CD4-positive, alpha-beta T cell treated with Interleukin-17A for 1 hour (primary cell): ENCODE measurements around the gene EN2.
A peak's percentile ranks its signal among the peaks of the same experiment; 100 is the strongest.

ENCODE experiments used
- DNase-seq: peaks from one replicate; pipeline ENCODE4 v3.0.0-alpha.2; 2020

The EN2 gene

DNA sequence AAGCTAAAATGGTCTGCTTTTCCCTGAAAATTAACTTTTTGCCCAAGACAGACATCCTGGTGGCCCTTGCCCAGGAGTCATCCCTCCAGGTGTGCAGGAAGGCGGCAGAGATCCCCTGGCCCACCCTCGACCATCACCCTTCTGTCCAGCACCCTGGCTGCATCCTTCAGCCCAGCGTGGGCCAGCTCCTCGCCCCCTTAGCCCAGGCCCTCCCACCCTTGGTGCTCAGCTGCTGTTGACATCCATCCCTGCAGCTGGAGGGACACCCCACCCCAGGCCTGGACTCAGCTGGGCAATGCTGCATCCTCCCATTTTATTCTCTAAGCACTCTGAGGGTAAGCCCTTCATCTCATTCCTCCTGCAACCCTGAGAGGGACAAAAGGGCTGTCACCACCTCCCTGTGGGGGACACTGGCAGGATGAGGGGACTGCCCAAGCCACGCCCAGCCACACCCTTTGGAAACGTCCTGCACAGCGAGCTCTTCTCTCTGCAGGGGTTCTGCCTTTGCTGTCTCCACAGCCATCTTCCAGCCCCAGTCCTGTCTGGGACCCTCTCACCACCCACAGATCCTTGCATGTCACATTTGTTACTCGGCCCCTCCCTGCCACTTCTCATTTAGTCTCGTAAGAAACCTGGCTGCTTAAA, 30.7 kb downstream of the EN2 start:
- no peak for DNase-seq

DNA sequence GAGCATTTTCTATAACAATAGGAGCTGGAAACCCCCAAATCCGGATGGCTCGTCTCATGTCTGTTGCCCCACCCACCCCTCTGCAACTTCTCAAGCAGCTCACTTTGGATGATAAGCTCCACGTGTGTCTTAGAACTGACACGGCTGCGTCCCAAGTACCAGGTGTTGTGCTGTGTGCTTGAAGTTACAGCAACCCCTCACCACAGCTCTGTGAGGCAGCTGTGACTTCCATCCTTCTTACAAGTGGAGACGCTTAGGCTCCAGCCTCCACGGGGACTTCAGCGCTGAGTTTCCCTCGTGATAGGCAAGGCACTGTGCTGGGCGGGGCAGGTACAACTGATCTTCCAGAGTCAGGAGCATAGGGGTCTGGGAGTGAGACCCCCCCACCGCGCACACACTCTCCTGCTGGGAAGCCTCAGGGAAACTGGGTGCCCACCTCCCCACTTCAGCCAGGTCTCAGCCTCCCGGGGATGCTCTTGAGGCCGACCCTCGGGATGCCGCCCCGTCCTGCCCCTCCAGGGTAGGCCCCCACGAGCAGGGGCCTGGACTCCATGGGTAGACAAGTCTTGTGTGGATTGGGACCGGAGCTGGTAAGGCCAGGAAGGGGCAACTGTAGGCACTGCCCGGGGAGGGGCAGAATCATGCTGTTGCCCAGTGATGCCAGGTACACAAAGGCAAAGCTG, 31.4 kb downstream of the EN2 start:
- DNase-seq: no peak

- DNase-seq: no peak
These were observed 32.1 kb downstream of the EN2 start for GRCh38 chr7:155489862-155490696.

DNA sequence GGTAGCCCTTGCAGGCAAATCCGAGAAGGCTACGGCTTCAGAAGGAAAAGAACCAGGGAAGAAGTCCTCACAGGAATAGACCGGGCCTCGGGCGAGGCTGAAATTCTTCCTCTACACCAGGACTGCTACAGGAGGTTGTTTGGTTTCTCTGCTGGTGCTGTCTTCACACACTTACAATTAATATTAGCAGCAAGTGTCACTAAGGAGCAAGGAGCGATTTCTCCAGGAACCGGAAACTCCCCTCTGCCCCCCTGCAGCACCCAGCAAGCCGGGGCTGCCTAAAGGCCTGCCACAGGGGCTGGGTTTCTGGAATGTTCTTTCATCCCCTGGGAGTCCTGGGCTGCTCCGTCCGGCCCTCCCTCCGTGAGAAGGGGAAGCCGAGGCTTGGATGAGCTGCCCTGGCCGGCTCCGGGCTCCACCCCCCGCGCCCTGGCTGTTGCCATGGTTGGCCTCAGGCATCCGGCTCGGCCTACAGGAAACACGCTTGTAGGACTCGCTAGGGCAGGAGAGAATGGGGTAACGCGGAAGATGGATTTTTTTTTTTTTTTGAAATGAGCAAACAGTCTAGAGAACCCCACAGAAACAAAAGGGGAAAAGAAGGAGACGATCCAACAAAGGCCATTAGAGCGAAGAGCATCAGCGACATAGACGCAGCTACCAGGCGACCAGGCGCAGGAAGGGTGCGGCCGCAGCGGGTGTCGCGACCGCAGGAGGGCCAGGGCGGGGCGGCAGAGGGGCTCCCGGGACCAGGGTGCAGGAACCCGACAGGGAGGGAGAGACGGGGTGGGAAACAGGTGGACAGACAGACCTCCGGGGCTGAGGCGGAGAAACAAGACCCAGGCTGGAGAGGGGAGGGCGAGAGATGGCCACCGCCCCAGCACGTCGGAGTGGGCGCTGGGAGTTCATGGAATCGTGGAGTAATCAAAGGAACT, 33.0 kb downstream of the EN2 start:
- DNase-seq: peak; percentile 35

- DNase-seq: no peak
These were observed 33.9 kb downstream of the EN2 start for GRCh38 chr7:155491812-155492211.

GRCh38 chr7:155493744-155494538, 36.0 kb downstream of the EN2 start:
- no peak for DNase-seq

- DNase-seq: no peak
These were observed 36.6 kb downstream of the EN2 start for GRCh38 chr7:155494551-155494950.

DNA sequence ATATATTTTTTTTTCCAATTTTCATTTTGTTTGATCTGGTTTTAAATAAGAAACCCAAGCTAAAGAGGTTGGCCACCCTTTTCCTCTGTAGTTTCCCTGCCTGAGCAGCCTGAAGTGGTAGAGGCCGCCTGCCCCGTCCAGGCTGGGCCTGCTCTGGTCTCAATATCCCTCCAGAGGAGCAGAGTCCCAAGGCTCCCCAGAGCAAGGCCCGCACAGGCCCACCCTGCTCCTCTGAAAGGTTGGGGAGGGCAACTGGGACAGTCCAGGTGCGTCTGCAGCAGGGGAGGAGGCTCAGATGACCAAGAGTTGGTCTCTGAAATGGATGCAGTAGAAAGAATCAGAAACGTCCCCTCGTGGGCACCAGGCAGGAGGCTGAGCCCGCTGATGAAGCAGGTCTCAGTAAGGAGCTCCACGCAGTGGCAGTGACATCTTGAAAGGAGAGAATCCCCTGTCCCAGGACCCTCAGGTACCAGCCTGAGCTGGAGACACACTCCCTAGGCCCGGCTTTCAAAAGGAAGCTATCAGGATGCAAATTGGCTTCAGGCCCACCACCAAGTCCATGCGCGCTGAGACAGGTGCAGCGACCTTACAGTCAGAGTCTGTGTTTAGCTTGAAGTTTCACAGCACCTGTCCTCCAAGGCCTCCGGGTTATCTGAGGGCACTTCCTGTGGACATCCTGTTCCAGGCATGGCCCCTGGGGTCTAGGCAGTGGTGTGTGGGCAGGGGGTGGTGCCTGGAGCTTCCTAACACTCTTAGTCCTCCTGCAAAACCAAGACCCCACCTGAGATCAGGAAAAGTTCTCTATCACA, 37.7 kb downstream of the EN2 start:
- no peak for DNase-seq

DNA sequence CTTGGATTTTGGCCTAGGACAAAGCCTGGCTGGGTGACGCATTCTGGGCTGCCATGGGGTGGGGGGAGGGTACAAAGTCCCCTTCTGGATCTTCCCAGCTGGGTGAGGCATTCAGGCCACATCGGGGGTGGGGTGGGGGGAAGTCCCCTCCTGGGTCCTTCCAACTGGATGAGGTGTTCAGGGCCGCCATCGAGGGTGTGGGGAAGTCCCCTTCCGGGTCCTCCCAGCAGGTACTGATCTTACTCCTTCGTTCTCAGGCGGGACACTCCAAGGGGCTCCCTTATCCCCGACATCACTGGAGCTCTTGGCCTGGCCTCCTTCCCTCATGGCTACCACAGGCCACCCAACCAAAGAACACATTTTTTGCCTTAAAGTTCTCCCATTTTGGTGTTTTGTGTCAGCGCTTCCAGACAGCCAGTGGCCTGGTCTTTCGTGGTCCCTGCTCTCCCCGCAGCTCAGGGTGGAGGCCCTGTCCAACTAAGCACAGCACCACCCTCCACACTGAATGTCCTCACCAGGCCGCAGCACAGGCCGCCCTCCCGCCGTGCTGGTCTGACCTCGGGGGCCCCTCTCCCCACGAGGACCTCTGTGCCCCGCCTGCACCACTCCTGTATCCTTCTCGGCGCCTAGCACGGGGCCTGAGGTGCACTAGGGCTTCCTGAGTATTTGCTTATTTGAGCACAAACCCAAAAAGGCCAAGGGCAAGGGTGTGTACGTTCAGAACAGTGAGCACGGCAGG, 38.5 kb downstream of the EN2 start:
- DNase-seq: no peak

DNA sequence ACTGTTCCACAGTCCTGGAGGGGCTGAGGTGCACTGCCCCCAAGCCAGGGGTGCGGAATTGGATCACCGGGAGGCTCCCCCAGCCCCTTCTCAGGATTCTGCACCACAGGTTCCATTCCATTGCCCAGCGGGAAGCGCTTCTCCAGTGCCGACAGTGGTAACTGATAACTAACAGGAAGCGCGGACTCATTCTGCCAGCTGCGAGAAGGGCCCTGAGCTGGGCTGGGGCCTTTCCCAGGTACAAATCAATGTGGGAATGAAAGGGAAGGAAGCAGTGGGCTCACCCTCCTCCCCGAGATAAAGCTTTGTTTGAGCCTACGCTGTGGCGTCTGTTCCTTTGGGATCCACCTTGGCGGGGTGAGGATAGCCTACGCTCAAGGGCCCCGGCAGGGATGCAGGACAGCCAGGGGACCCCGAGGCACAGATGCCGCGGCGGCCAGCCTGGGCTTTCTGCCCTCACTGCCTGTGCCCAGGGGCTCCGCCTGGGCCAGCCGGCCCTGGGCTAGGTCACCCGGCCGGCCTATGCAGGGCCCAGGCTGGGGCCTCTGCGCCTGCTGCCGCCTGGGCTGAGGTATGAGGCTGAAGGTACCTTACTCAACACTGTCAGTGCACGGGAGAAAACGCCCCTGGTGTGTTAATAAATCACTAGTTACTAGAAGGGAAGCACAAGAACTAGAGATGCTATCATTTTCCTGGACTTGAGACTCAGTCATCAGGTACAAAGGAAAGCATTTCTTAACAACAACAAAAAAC, 39.4 kb downstream of the EN2 start:
- DNase-seq: no peak

- DNase-seq: no peak
These were observed 47.5 kb downstream of the EN2 start for GRCh38 chr7:155505422-155505793.

- no peak for DNase-seq
These were observed 49.0 kb downstream of the EN2 start for GRCh38 chr7:155506854-155507337.

DNA sequence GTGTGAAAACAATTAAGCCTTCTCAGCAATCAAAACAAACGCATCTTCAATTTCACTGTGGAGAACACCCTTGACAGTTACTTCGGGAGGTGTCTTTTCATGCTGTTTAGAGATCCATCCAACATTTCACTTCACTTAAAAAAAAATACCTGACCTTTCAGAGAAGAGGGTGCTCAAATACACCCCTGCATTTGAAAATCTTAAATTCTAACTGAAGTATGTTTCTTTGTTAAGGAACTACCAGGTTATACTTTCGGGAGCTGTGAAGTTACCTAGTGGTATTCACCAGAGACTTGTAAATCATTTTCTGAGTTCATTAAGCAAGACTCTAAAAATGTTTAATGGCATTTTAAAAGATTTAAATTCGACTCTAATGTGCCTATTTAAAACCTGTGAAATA, 49.6 kb downstream of the EN2 start:
- no peak for DNase-seq

GRCh38 chr7:155508376-155509358, 50.7 kb downstream of the EN2 start:
- DNase-seq: no peak

- DNase-seq: no peak
These were observed 51.4 kb downstream of the EN2 start for GRCh38 chr7:155509359-155509724.

DNA sequence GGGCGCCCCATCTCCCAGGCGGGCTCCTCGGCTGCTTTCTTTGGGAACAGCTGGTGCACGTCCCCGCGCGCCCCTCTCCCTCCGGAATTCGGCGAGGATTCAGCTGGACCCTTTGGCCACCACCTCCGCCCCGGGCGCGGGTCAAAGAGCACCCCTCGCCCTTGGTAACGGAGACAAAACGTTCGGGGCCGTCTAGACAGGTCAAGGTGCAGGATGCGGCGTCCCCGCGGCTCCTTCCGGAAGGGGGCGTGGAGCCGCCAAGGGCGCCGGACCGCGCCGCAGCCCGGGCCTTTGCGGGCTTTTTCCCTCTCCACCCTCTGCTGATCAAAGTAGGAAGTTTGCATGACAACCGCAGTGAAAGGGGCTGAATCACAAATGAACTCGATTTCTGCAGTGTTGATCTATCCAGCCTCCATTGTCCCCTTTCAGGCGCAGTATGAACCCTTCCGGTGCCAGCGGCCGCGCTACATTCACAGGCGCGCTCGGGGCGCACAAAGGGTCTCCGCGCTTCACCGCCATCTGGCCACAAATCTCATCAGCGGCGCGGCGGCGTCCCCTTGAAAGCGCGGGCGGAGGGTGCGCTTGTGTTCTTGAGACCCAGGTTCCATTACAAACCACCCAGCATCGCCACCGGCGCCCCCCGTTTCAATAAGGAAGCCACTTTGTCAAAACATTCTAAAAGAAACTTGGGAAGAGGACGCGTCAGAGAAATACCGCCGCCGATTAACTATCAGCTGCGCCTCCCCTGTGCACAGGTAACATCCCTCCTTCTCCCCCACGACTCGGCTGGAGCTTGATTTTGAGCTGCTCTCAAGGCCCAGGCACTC, 52.0 kb downstream of the EN2 start:
- no peak for DNase-seq

DNA sequence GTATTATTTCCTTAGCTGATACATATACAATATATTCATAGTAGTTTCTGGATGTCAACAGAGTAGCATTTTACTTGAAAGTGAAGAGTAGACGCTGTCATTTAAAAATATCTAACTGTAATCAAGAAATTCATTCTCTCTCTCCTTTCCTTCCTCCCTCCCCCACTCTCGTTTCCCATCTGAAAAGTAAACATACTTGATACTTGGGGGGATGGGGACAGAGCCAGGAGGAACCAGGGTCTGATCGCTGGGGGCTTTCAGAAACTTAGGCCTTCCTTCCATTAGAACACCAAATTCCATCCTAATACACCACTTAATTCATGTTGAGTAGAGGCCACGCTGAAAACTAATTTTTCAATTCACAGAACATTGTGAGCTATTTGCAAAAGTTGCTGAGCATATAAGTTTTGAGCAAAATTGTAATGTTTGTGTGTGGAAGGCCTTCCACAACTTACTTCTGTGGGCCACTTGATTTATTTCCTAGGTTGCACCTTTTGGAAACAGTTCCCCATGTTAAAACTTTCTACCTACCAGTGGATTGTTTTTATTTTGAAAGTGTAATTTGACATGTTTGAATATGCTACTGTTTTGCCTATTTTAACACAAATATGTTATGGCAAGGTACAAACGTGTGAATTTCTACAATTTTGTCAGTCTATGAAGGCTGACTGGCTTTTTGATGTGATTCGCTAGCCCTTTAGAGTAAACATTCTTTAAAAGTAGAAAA, 53.2 kb downstream of the EN2 start:
- no peak for DNase-seq
